Measurements from ENCODE around the gene TAOK2. TPM values are rescaled to one million over a fixed set of nuclear protein-coding genes. Genes with fewer than 3 reads are reported as not detected.
A peak's percentile ranks its signal among the peaks of the same experiment; 100 is the strongest.

The TAOK2 gene
- total RNA-seq, 1 experiment from 2014 or later = 43.2 TPM

DNA sequence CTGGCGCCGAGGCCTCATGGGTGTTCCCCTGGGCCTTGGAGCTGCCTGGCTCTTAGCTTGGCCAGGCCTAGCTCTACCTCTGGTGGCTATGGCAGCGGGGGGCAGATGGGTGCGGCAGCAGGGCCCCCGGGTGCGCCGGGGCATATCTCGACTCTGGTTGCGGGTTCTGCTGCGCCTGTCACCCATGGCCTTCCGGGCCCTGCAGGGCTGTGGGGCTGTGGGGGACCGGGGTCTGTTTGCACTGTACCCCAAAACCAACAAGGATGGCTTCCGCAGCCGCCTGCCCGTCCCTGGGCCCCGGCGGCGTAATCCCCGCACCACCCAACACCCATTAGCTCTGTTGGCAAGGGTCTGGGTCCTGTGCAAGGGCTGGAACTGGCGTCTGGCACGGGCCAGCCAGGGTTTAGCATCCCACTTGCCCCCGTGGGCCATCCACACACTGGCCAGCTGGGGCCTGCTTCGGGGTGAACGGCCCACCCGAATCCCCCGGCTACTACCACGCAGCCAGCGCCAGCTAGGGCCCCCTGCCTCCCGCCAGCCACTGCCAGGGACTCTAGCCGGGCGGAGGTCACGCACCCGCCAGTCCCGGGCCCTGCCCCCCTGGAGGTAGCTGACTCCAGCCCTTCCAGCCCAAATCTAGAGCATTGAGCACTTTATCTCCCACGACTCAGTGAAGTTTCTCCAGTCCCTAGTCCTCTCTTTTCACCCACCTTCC is 13.9 kb downstream of the TAOK2 start:
- DNase-seq (ENCODE audit: low spot score) = no peak

GRCh38 chr16:29988346-29989075 is 14.8 kb downstream of the TAOK2 start:
- no peak for DNase-seq (ENCODE audit: low spot score)

GRCh38 chr16:29989111-29989858 is 15.6 kb downstream of the TAOK2 start:
- DNase-seq (ENCODE audit: low spot score) = no peak

DNA sequence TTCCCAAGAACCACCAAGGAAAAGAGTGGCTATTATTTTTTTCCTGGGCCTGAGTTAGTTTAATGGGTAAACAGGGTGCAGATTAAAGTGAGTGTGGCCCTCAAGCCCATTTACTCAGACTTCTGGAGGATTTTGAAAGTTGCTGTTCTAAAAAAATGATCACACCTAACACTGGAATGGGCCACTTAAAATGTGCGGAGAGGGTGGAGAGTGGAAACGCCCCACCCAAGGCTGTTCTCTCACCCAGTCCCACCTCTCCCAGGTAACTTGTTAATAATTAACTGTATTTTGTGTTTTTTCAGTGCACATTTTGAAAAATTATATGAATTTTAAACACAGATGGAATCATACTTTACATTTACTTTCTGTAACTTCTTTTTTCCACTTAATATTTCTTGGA is 16.4 kb downstream of the TAOK2 start:
- DNase-seq (ENCODE audit: low spot score) = no peak

GRCh38 chr16:29990883-29991570 is 17.4 kb downstream of the TAOK2 start:
- no peak for DNase-seq (ENCODE audit: low spot score)

- no peak for DNase-seq (ENCODE audit: low spot score)
These were observed 17.9 kb downstream of the TAOK2 start for GRCh38 chr16:29991571-29991904.

GRCh38 chr16:29992344-29992967 is 18.8 kb downstream of the TAOK2 start:
- DNase-seq (ENCODE audit: low spot score) = no peak

- DNase-seq (ENCODE audit: low spot score) = no peak
These were observed 19.7 kb downstream of the TAOK2 start for GRCh38 chr16:29993191-29993902.

- DNase-seq (ENCODE audit: low spot score) = no peak
These were observed 20.4 kb downstream of the TAOK2 start for GRCh38 chr16:29993903-29994599.

DNA sequence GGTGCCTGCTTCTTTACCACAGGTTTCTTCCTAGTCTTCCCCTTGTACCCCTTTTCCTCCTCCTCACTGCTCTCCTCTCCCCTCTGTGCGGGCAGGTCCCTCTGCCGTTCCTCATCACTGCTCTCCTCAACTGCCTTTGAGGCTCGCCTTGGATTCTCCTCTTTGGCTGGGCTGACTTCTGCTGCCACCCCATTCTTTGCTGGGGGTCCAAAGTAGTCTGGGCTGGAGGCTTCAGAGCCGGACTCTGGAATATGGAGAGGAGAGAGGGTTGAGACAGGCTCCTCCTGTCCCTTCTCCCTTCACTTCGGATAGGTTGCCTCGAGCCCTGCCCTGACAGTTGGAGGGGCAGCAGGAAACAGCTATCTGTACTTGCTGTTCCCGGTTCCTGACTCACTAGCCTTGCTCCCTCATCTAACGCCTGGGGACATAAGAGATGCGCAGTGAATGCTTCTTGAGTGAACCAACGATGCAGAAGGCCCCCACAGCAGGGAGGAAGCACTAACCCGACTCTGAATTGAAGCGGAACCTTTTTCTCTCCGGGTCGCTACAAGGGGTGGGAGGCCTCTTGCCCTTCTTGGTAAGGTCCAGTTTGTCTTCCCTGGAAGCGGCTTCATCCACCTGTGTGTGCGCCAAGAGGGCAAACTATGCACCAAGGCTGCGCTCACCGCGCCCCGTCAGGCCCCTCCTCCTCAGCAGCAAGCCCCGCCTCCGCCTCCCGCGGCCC is 21.1 kb downstream of the TAOK2 start:
- peak; percentile 42 for DNase-seq (ENCODE audit: low spot score)

DNA sequence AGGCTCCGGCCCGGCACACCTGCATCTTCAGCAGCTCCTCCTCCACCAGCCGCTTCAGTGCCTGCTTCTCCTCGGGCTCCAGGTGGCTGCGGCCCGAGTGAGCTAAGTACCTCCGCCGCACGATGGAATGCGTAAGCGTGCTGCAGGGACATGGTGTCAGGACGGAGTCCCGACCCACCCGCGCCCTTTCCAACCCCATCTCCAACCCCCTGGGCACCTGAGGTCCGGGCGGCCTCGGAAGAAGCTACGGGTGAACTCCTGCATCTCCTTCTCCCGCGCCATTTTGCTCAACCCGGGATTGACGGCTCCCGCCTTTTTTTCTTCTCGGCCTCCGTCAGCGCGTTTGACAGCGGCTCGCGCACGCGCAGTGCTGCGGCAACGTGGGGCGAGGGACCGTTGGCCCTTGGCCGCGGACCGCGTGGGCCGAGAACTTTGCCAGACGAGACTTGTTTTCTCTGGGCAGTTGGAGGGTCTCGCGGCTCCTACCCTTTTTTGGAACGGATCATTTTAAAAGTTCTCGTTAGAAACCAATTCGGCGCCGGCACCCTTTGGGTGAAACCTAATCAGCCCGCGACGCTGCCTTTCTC is 21.7 kb downstream of the TAOK2 start, which contains the start of gene HIRIP3:
TSS of gene HIRIP3 (minus strand) at position 294 of the 587 bp plus-strand sequence. CDS start at position 282, 12 bp downstream.
- peak; percentile 62 for DNase-seq (ENCODE audit: low spot score)

GRCh38 chr16:29995911-29996765 is 22.5 kb downstream of the TAOK2 start, which contains the start of gene INO80E:
TSS of gene INO80E (plus strand) at chr16:29996241. CDS start at chr16:29996311, 70 bp downstream.
- peak; percentile 91 for DNase-seq (ENCODE audit: low spot score)

DNA sequence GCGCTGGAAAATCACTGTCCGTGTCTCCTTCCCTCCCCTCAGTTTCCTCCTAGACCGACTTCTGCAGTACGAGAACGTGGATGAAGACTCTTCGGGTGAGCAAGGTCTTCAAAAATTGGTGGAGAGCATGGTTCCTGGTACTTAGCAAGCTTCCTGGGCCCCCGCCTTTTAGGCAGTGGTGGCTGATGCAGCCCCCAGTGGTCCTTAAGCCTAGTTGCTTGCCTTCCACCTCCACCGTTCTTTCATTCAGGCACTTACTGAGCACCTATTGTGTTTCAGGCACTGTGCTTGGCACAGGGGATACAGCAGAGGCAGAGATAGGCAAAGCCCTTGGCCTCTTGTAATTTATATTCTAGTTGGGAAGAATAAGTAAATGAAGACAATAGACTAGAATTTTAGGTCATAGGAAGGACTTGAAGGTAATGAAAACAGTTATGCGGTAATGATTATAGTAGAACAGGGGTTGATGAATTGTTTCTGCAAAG is 23.1 kb downstream of the TAOK2 start:
- no peak for DNase-seq (ENCODE audit: low spot score)

GRCh38 chr16:29999605-30000004 is 25.9 kb downstream of the TAOK2 start:
- DNase-seq (ENCODE audit: low spot score) = no peak

DNA sequence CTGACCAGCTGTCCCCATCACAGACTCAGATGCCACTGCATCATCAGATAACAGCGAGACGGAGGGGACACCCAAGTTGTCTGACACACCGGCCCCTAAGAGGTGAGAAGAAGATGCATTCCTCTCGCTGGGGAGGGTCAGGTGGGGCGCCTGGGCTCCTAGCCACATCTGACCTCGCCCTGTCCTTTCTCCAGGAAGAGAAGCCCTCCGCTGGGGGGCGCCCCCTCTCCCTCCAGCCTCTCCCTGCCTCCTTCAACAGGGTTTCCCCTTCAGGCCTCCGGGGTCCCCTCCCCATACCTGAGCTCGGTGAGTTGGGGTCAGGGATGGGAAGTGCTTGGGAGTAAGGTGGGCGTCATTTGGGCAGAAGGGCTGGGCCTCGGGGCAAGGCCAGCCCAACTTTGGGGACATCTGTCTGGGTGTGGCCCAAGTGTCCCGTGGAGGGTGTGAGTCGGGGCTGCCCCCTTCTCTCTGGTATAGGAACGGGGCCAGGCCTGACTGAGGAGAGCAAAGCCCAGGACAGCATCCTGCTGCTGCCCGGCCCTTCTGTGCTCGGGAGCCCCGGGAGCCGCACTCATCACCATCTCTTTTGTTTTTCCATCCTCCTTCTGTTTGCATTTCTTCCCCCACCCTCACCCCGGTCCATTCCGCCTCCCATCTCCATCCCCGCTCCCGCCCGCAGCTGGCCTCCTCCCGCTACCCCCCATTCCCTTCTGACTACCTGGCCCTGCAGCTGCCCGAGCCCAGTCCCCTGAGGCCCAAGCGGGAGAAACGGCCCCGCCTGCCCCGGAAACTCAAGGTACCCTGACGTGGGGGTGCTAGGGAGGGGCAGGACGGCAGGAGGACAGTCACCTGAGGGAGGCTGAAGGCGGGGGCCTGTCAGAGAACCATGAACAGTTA is 27.3 kb downstream of the TAOK2 start:
- no peak for DNase-seq (ENCODE audit: low spot score)

GRCh38 chr16:30002614-30003346 is 29.1 kb downstream of the TAOK2 start:
- no peak for DNase-seq (ENCODE audit: low spot score)
